T-helper 1 cell (primary cell): ENCODE results near the gene USP6NL.
A peak's percentile ranks its signal among the peaks of the same experiment; 100 is the strongest.

Experiments used
- DNase-seq, 5 donors: peaks; one replicate each; pipeline ENCODE4 v3.0.0-alpha.2; 2012 to 2020

USP6NL gene

DNA sequence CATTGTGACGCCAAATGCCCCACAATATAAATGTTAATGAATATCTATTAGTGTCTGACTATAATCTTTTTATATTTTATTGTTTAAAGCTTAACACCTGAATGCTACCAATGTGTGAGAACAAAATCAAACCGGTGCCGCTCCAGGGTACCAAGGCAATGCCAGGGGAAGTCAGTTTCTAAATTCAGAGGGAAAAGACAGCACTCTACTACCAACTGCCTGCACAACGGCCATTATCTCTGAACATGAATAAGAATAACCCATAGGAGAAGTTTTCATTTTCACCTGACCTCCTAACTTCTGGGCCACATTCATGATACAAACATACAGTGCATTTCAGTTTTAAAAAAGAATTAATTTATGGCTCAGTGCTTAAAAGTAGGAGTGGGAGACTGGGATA, 21.7 kb downstream of the USP6NL start:
- no peak for DNase-seq

DNA sequence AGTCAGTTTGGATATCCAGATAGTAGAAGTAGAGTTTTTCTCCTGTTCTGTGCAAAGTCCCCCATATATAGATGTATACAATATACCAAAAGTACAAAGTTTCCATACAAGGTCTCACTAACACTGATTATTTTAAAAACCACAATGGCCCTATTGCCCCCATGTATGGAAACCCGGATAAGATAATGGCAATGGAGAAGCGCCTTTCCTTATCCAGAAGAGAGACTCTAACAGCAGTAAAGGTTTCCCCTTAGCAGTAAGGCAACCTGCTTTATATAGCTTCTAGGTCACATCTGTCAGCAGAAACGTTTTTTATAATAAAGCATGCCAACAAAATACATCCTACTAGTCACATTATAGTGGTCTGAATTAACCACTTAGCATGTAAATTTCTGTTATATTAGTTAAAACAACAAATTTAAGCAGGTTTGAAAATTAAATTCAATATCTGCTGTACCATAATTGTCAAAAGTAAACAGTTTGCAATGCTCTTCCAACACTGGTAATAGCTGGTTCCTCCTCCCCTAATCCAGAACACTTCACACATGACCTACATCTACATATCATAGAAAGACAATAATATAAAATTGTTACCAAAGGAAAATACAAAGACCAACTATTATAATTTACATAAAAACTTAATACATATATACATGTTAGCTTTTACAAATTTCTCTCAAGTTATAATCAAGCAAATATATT, 22.4 kb downstream of the USP6NL start:
- DNase-seq = no peak

DNA sequence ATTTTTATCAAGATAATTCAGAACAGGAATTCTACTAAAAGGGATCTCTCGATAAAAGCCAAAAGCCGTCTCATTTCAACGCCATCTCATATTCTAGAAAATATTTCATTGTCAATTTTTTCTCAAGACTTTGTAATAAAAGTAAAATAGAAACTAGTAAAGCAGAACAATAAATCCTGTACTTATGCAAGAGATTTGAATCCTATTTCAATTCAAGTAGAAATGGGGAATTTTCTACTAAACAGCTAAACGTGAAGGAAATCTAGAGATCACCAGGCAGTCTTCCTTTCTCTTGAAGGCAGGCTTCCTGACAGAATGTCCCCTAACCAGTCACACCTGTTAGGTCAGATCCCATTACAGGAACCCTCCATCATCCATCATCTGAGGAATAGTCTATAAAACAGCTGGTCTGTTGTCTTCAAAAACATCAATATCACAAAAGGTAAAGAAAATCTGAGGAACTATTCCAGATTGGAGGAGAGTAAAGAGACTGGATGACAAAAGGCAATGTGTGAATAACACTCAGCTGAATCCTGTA, 23.7 kb downstream of the USP6NL start:
- DNase-seq = no peak

DNA sequence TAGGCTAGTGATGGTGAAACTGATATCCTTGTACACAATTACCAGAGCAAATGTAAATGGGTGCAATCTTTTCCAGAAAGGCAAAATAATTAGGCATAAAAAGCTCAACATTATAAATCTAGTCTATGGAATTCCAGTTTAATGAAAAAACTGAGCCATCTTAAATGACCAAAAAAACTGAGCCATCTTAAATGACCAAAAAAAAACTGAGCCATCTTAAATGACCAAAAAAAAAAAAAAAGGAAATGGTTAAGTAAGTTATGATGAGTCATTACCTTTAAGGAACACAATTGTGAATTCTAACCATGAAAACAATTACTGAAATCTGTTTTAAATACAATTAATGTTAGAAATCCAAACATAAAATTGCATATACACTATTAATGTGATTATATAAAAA, 25.3 kb downstream of the USP6NL start:
- no peak for DNase-seq

DNA sequence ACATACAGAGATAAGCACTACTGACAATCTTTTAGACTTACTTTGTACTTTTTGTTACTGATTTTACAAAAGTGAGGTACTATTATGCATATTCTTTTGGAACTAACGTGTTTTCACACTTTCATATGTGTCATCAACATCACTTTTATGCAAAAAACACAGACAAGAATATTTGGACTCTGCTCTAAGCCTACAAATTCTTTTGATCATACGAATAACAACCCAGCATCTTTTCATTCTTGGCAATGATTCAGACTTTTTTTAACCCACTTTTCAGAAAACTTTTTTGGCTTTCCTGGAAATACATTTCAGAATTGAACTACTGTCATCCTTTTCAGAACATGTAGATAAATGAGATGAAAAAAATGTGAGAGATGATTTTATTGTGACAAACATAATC, 30.2 kb downstream of the USP6NL start:
- DNase-seq = peak in 1 of 5 donors; percentile 15

DNA sequence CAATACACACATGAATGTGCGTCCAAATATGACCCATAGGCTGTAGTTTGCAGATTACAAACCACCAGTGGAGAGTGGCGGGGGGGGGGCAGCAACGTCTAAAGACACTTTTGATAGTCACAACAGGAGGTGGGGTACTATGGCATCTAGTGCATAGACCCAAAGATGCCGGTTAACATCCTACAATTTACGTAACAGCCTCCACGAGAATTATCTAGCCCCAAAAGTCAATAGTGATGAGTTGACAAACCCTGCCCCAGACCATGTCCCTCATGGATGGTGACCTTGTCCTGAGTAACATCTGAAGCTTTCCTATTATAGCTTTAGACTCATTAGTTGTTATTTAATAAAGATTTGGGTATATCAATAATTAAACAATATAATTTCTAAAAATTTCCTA, 31.6 kb downstream of the USP6NL start:
- no peak for DNase-seq

DNA sequence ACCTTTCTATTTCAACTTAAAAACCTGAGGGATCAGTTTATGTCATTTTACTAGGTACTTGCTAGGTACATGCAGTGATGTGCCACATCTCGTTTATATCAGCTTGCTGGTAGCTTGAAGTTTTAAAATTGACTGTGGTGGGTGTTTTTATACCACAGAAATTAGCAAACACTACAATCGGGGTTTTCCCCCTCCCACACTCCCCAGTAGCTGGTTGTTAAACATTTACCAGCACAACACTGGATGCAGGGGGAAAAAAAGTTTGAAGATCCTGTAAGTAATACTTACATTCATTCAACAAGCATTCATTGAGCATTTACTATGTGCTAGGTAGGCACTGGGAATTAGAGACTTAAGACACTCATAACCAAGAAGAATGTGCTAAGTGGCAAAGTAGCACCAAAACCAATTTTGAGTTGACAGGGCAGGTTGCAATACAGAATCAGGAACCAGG, 32.6 kb downstream of the USP6NL start:
- DNase-seq = no peak

DNA sequence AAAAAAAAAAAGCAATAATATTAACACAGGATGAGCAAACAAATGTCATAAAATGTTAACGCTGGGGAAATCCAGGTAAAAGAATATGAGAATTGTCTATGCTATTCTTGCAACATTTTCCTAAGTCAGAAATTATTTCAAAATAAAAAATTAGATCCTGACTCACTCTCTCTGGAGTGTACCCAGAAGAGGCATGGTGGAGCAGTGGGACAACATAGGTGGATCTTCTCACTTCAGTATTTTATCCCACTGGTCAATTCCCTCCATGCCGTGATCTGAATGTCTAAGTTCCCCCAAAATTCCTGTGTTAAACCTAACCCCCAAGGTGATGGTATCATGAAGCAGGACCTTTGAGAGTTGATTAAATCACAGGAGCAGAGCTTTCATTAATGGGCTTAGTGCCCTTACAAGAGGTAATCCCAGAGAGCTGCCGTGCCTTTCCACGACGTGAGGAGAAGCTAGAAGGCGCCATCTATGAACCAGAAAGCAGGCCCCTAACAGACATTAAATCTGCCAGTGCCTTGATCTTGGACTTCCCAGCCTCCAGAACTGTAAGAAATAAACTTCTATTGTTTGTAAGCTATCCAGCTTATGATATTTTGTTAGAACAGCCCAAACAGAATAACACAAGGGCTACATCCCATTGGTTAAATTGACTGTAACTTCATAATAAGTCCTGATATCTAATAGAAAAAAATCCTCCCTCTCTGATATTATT, 35.2 kb downstream of the USP6NL start:
- no peak for DNase-seq

DNA sequence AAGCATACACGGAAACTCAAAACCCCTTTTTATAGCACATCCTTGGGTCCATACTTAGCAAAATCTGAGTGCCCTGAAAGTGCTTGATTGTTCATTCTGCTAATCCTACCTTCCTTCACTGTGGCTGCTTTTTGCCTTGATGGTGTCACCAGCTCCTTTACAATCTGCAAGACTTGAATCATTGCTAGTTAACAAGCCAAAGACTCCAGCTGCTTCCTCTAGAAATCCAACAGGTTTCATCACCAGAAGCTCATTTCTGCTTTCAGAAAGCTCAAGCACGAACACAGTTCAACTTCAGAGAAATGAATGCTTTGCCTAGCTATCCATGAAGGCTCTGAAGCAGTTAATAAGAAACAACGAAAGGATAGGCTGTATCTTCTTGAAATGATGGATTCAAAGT, 38.0 kb downstream of the USP6NL start:
- DNase-seq = no peak

DNA sequence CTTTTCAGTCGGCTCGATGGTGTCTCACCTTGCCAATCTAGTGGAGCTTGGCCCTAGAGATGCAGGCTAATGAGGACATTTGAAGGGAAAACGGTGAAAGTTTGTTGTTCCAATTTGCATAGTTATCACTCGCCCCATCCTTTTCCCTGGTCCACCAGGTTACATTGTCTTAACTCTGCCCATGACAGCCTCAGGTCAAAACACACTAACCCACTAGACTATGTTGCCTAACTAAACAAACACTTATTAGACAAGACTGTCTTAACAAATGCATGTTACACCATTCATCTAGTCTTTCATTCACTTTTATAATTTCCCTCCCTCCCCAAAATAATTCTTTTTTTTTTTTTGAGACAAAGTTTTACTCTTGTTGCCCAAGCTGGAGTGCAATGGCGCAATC, 40.7 kb downstream of the USP6NL start:
- DNase-seq = no peak

DNA sequence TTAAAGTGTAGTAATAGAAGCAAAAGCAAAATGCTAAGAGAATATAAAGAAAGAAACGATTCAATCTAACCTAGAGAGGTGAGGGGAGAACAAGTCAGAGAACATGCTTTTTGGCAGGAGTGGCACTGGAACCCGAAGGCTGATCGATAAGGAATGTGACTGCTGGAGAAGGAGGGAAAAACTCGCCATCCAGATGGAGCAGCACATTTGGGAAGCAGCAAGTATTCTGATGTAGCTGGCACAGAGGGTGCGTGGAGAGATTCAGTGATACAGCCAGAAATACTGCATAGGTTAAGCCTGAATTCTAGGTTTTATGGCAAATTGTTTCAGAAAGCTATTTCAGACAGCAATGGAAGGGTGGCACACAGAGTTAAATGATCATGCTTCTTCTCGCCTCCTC, 42.0 kb downstream of the USP6NL start:
- DNase-seq = no peak

DNA sequence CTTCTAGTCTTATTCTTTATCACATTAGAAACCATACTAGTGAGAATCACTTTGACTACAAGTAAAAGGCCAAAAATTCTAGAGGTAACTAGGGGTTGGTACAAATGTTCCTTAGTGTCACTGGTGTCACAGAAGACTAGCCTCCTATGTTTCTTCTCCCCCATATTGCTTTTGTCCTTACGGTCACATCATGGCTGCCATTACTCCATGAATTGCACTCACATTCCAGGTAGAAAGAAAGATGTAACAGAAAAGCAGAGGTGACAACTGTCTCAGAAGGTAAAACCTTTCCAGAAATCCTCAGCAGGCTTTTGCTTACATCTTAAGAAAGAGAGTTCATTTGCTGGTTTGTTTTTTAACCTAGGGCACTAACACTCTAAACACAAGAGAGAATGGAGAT, 42.9 kb downstream of the USP6NL start:
- no peak for DNase-seq

DNA sequence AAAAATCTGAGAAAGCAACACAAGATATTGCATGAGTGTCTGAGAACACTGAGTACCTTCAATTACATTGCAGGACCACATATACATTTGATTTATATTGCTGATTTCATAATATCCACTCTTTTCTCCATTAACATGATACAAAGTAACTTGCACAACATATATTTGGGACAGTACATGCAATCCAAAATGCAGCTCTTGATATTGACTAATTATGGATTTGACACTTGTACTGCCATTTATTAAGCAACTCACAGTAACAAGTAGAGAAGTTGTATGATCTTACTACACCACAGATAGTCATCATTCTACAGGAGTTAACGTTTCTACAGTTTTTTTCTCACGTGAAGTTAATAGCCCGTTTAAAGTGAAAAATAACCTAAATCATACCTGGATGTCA, 46.7 kb downstream of the USP6NL start:
- DNase-seq = no peak

DNA sequence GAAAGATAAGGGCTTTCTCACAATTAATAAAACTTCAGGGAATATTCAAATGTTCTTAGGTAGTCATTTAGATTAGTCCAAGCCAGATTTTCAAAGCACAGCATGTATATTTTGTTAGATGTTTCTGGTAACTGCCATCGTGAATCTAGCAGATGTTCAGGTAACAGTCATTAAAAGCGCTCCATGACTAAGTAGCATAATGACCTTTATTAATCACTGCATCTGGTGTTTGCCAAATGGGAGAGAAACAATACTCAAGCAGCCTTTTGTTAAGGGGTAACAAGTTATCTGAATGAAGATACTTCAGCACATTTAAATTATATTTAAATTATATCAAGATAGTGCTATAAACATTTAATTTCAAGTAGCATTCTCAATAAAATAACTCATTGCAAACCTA, 47.5 kb downstream of the USP6NL start:
- no peak for DNase-seq

DNA sequence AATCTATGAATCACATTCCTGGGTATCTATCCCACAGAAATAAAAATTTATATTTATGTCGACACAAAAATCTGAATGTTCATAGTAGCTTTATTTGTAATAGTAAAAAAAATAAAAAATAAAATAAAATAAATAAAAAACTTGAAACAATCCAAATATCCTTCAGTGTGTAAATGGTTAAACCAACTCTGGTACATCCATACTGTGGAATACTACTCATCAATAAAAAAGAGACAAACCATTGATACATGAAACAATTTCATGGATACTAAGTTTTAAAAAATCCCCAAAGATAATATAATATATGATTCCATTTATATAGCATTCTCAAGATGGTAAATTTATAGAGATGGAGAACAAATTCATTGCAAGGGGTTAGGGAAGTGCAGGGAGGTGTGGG, 48.6 kb downstream of the USP6NL start:
- no peak for DNase-seq

DNA sequence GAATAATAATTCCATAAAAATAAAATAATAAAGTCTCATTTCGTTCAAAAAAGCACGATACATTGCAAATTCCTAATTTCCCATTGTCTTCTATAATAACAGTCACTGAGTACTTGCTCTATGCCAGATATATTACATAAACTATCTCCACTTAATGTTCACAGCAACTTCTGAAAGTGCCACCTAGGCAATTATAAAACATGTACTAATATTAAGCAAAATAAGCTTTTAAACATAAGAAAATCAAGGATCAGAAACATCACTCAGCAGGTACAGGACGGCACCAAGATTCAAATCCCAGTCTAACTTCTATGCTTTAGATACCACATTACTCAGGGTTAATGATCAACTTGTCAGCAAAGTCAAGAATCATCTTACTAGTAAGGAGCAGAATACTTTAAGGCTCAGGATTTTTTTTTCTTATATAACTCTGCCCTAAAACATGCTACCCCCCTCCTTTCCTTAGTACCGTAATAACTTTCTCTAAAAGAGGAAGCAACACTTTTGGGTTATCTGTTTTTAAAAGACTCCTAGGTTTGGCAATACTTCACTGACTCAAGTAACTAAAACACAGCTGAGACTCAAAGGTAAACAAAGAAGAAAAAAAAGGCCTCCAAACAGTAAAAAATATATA, 51.3 kb downstream of the USP6NL start:
- DNase-seq = no peak

DNA sequence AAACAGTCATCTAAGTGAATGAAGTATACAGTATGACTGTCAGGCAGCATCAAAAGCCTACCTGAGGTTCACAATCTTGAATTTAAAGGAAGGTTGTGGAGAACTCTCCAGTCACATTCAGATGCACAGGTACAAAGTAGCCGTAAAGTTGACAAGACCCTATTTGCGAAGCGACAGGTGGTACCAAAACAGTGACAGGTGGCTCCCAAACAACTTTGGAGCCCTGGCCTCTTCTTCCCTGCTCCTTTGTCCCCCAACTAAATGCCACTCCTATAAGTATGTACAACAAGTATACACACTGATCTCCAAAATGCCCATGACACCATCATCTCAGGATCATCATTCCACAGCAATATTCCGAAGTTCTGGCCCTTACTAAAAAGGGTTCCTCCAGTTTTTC, 53.5 kb downstream of the USP6NL start:
- DNase-seq = no peak

DNA sequence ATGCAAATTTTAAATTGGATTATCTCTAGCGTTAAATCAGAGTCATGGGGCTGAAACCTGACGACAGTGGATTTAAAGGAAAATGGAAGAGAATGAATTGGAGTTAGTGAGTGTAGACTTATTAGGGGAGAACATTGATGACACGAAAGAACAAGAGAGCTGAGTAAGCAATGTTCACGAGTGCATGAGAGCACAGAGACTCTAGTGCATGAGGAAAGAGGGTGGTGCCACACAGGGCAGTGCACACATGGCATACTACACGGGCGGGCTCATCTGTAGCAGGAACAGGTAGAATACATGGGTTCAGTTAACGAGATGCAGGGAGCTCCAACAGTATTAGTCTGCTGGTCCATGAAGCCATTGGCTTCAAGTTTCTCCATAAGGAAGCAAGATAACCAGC, 53.9 kb downstream of the USP6NL start:
- no peak for DNase-seq

DNA sequence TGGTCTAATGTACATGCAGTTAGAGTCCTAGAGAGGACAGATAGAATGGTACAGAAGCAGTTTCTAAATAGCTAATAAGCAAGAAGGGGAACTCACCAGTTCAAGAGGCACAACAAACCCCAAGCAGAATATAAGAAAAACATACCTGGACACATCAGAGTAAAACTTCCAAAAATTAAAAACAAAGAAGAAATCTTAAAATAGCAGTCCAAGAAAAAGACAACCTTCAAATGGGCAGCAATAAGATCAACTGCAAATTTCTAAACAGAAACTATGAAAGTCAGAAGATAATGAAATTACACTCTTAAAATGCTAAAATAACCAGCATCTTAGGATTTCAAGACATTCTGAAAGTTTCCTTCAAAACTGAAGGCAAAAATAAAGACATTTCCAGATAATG, 55.9 kb downstream of the USP6NL start:
- DNase-seq = no peak

DNA sequence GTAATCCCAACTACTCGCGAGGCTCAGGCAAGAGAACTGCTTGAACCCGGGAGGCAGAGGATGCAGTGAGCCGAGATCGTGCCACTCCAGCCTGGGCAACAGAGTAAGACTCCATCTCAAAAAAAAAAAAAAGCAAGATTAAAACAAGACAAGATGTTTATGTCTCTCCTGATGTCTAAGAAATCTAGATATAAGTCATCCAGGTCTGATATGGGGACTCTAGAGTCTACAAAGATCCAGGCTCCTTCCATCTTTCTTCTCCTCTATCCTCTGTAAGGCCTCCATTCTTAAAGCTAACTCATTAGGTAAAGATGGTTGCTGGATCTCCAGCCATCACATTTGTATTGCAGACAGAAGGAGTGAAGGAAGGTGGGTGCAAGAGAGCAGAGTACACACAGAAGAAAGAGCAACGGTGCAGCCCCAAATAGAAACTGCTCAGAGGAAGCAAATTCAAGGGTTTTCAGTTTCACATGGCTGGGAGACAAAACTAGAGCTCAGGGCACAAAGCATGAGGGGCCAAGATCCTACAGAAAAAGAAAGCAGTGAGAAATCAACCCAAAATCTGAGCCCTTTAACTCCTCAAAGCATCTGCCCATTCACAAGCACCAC, 57.6 kb downstream of the USP6NL start:
- peak in 1 of 5 donors; percentile 48 for DNase-seq

DNA sequence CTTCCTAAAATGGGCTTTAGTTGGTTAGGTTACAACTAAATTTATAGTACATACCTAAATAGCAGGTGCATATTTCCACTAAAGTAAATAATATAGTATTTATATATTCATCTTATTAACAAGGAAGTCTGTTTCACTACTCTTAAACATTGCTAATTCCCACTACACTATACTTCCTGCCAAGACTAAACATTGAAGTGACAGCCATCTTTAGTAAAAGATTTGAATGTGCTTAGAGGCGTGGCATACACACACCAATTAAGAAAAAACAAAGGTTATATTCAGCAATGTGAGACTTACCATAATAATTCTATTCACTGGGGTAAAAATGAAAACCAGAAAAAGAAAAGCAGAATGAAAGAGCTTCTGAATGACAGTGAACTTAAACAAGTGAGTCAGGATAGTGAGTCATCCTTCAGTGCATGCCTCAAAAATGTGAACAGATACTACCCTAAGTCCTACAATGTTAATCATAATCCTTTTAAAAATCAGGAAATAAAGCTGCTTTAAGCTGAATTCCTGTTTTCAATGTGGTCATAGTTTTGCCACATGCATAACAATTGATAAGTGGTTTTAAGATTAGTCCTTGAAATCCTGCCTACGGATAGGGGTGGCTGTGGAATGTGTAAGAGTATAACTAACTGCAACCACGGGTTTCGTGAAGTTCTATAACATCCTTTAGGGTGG, 59.4 kb downstream of the USP6NL start:
- DNase-seq = peak in 1 of 5 donors; percentile 33

DNA sequence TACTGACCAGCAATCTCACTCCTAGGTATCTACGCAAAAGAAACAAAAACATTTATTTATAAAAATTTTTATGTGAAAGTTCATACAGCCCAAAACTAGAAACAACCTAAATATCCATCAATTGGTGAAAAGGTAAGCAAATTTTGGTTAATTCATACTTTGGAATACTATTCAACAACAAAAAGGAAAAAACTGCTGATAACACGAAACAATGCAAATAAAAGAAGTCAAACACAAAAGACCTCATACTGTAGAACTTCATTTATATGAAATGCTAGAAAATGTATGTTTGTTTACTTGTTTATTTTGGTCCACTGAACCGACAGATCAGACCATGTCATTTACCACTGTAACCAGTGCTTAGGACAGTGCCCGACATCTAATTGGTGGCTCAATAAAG, 60.3 kb downstream of the USP6NL start:
- DNase-seq = no peak

DNA sequence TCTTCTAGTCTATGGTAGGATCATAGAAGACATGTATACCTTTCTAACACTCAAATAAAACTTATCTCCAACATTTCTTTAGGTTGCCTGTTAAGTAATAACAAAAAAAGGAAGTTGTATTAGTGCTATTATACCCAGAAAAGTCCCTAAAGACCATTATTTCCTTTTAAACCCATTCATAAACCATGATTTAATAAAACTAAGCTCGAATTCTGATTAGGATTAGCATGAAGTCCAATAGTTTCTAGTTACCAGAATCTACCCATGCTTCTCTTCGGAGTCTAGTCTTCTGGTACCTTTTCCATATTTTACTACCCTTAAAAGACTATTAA, 62.7 kb downstream of the USP6NL start:
- no peak for DNase-seq
